ENCODE data around the gene SLC16A3.

- TF ChIP-seq, protein P1, sequence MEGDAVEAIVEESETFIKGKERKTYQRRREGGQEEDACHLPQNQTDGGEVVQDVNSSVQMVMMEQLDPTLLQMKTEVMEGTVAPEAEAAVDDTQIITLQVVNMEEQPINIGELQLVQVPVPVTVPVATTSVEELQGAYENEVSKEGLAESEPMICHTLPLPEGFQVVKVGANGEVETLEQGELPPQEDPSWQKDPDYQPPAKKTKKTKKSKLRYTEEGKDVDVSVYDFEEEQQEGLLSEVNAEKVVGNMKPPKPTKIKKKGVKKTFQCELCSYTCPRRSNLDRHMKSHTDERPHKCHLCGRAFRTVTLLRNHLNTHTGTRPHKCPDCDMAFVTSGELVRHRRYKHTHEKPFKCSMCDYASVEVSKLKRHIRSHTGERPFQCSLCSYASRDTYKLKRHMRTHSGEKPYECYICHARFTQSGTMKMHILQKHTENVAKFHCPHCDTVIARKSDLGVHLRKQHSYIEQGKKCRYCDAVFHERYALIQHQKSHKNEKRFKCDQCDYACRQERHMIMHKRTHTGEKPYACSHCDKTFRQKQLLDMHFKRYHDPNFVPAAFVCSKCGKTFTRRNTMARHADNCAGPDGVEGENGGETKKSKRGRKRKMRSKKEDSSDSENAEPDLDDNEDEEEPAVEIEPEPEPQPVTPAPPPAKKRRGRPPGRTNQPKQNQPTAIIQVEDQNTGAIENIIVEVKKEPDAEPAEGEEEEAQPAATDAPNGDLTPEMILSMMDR (IDR thresholded peaks at IDR 0.05): no peak
- TF ChIP-seq ZFX (IDR thresholded peaks at IDR 0.05; ENCODE audit: borderline replicate concordance): no peak
Measured at GRCh38 chr17:82227629-82228277, 1.1 kb upstream of the SLC16A3 start.
